Panc1 (cell line): ENCODE measurements around the gene LPIN1. TPM values are rescaled to one million over a fixed set of nuclear protein-coding genes. Genes with fewer than 3 reads are reported as not detected.

Source experiments
- ATAC-seq: fragments of 200-7000 bp; cut with Tn5 transposase; 2 replicates; pipeline ENCODE4 v1.9.1; 2020; ENCODE audit warnings: mild to moderate bottlenecking, moderate library complexity
- BruUV-seq: library from RNA; stranded (reverse); fragments of 400-500 nt; replicated peaks from 2 replicates; lab custom pipeline; 2021; lab: Mats Ljungman, UMichigan
- CTCF ChIA-PET: fragments of 300-600 bp; sonication (Branson Sonifier 250); formaldehyde crosslinking; loops from one replicate; lab custom pipeline; 2022; ENCODE audit warnings: antibody characterized with exemption; lab: Charles Lee
- POLR2A ChIA-PET: fragments of 300-600 bp; sonication (Branson Sonifier 250); formaldehyde crosslinking; loops from one replicate; lab custom pipeline; 2022; ENCODE audit warnings: antibody characterized with exemption; lab: Charles Lee
- DNase-seq: peaks from one replicate; pipeline ENCODE4 v3.0.0-alpha.2; 2010; ENCODE audit warnings: low read depth, low spot score
- H3K27ac ChIP-seq: 2 replicates; pipeline ENCODE4 v1.5.1; 2011; ENCODE audit warnings: mild to moderate bottlenecking, low read length, inconsistent platforms
- H3K27me3 ChIP-seq: fragments of 200-500 bp; sonication (Bioruptor generic); 2 replicates; pipeline ENCODE4 v1.6.0; 2014; ENCODE audit warnings: low read length, inconsistent platforms; ENCODE audit not compliant: control insufficient read depth, insufficient read depth
- H3K36me3 ChIP-seq: fragments of 200-500 bp; sonication (Bioruptor generic); 2 replicates; pipeline ENCODE4 v1.5.1; 2014; ENCODE audit warnings: inconsistent platforms, mild to moderate bottlenecking, low read length, moderate library complexity; ENCODE audit not compliant: control insufficient read depth, insufficient read depth
- H3K4me1 ChIP-seq: 2 replicates; pipeline ENCODE4 v1.5.1; 2011; ENCODE audit warnings: inconsistent platforms, mild to moderate bottlenecking, low read length, moderate library complexity; ENCODE audit not compliant: control insufficient read depth, insufficient read depth
- H3K4me3 ChIP-seq, 2 experiments: 2 replicates each; pipeline ENCODE4 v1.5.1; 2011 to 2012; ENCODE audit warnings: low read depth in 2 of 2, low read length in 2 of 2, mild to moderate bottlenecking in 2 of 2, inconsistent platforms in 1 of 2, moderate library complexity in 1 of 2
- H3K9me3 ChIP-seq: fragments of 200-500 bp; sonication (Bioruptor generic); 2 replicates; pipeline ENCODE4 v1.5.1; 2014; ENCODE audit warnings: low read depth, mild to moderate bottlenecking, inconsistent platforms, low read length, moderate library complexity; ENCODE audit not compliant: control insufficient read depth, insufficient read depth
- POLR2AphosphoS5 ChIP-seq: IDR thresholded peaks from 2 replicates; pipeline ENCODE4 v1.6.1; 2012; ENCODE audit warnings: mild to moderate bottlenecking, low read depth, low read length, moderate library complexity
- SIN3A ChIP-seq: IDR thresholded peaks from 2 replicates; pipeline ENCODE4 v1.6.1; 2012; ENCODE audit warnings: low read depth, mild to moderate bottlenecking, low read length, moderate library complexity, borderline replicate concordance; ENCODE audit not compliant: insufficient read depth
- TCF7L2 ChIP-seq: IDR thresholded peaks from 2 replicates; pipeline ENCODE4 v1.6.1; 2011; ENCODE audit warnings: mild to moderate bottlenecking, low read depth, low read length, inconsistent platforms
- in situ Hi-C: cut with HindIII; loops from 2 replicates; pipeline ENCODE4 v1.10.0; 2016; ENCODE audit warnings: low sequenced_read_pairs, low pct_unique_long_range_greater_than_20kb
- intact Hi-C: fragments of 100-400 bp; cut with micrococcal nuclease; formaldehyde crosslinking; loops from one replicate; pipeline ENCODE4 v1.10.0; 2022; ENCODE audit not compliant: unreplicated experiment
- total RNA-seq: library from RNA; stranded (reverse); gene quantifications from one replicate; pipeline ENCODE4 v1.2.1, GENCODE V29; 2021; ENCODE audit not compliant: unreplicated experiment
- TF ChIP-seq, protein P1 (sequence below): fragments of 450-650 bp; IDR thresholded peaks from 2 replicates; pipeline ENCODE4 v1.5.1; 2017; ENCODE audit warnings: mild to moderate bottlenecking
- TF ChIP-seq, protein P2 (sequence below), 2 experiments: IDR thresholded peaks; 2 replicates each; pipeline ENCODE4 v1.6.1; 2011 to 2012; ENCODE audit warnings: low read depth in 2 of 2, control low read depth in 1 of 2, low read length in 1 of 2, mild to moderate bottlenecking in 1 of 2, moderate library complexity in 1 of 2; ENCODE audit not compliant: insufficient read depth in 1 of 2

The LPIN1 gene
- total RNA-seq, 1 experiment from 2014 or later: 51.8 TPM

DNA sequence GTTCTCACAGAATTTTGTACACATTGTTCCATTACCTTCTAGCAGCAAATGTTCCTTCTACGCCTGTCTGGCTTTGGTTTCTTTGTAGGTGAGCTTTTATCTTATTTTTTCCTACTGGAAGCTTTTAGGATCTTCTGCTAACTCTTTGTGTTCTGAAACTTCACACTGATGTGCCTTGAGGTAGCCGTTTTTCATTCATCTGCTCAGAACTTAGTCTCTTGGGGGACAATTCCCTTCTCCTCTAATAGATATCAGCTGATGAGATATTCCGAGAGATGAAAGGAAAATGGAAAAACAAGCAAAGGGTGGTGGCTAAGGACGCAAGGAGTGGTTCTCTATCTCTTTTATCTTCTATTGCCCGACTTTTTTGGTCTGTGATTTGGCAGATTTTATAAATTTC is 27.8 kb upstream of the LPIN1 start:
- Histone ChIP-seq H3K9me3 (no peaks in the 10 kb centered on the region), H3K4me1 (no peaks in the 10 kb centered on the region), H3K36me3 (no peaks in the 10 kb centered on the region), H3K27me3 (no peaks in the 10 kb centered on the region), H3K27ac (no peak overlapping the region), H3K4me3 (no peak overlapping the region)
- intact Hi-C loops (no loop called here), in situ Hi-C loops (no loop called here)
- no TSS peak for BruUV-seq
- CTCF ChIA-PET: interaction anchor here (0.5 to 0.9 kb wide), 4 partner anchors 17 to 999 kb away, joined by 3 to 6 read pairs (median 6); no protein-coding TSS in a partner anchor
- no peak for DNase-seq
- TF ChIP-seq SIN3A (no peak), TCF7L2 (no peak), POLR2AphosphoS5 (no peak)
- TF ChIP-seq, protein P1, sequence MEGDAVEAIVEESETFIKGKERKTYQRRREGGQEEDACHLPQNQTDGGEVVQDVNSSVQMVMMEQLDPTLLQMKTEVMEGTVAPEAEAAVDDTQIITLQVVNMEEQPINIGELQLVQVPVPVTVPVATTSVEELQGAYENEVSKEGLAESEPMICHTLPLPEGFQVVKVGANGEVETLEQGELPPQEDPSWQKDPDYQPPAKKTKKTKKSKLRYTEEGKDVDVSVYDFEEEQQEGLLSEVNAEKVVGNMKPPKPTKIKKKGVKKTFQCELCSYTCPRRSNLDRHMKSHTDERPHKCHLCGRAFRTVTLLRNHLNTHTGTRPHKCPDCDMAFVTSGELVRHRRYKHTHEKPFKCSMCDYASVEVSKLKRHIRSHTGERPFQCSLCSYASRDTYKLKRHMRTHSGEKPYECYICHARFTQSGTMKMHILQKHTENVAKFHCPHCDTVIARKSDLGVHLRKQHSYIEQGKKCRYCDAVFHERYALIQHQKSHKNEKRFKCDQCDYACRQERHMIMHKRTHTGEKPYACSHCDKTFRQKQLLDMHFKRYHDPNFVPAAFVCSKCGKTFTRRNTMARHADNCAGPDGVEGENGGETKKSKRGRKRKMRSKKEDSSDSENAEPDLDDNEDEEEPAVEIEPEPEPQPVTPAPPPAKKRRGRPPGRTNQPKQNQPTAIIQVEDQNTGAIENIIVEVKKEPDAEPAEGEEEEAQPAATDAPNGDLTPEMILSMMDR: no peak
- TF ChIP-seq, protein P2, sequence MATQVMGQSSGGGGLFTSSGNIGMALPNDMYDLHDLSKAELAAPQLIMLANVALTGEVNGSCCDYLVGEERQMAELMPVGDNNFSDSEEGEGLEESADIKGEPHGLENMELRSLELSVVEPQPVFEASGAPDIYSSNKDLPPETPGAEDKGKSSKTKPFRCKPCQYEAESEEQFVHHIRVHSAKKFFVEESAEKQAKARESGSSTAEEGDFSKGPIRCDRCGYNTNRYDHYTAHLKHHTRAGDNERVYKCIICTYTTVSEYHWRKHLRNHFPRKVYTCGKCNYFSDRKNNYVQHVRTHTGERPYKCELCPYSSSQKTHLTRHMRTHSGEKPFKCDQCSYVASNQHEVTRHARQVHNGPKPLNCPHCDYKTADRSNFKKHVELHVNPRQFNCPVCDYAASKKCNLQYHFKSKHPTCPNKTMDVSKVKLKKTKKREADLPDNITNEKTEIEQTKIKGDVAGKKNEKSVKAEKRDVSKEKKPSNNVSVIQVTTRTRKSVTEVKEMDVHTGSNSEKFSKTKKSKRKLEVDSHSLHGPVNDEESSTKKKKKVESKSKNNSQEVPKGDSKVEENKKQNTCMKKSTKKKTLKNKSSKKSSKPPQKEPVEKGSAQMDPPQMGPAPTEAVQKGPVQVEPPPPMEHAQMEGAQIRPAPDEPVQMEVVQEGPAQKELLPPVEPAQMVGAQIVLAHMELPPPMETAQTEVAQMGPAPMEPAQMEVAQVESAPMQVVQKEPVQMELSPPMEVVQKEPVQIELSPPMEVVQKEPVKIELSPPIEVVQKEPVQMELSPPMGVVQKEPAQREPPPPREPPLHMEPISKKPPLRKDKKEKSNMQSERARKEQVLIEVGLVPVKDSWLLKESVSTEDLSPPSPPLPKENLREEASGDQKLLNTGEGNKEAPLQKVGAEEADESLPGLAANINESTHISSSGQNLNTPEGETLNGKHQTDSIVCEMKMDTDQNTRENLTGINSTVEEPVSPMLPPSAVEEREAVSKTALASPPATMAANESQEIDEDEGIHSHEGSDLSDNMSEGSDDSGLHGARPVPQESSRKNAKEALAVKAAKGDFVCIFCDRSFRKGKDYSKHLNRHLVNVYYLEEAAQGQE (IDR thresholded peaks at IDR 0.05; ENCODE audit: insufficient read depth in 1 of 2, low read depth in 2 of 2, low read length in 1 of 2): no peak
- POLR2A ChIA-PET: no interaction called here
- no peak for ATAC-seq

DNA sequence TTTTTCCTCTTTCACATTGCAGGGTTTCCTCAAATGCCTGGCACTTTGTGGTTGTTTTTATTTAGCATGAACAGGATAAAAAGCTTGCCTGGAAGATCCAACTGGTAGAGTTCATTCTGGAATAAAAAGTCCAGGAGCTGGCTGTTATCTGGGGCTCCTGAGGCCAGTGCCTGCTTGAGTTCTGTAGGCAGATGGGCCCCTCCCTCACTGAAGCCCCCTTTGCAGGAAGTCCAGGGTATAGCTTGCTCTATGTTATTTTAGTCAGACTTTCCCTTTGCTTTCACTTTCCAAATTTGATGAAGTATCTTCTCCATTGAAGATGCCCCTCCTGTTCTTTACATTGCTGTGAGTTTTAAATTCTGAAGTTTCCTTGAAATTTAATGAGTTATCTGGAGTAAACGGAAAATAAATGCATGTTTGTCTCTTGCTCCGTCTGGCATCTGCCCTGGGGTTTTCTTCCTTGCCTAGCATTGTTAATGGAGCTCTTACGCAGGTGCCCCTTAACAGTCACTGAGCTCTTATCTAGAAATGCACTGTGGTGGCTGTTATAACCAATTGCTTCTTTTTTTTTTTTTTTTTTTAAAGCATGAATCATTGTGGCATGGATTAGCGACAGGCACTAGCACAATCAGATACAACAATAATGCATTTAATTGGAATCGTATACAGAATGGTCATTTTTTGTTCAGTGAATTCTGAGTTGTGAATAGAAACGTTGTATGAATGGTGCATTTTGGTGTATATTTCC is 27.0 kb upstream of the LPIN1 start:
- POLR2A ChIA-PET: no interaction called here
- ATAC-seq: no peak
- Histone ChIP-seq H3K4me1 (no peaks in the 10 kb centered on the region), H3K27ac (no peak overlapping the region), H3K9me3 (no peaks in the 10 kb centered on the region), H3K36me3 (no peaks in the 10 kb centered on the region), H3K4me3 (no peak overlapping the region), H3K27me3 (no peaks in the 10 kb centered on the region)
- DNase-seq: no peak
- intact Hi-C loops: no loop called here
- in situ Hi-C loops: no loop called here
- no peak for TF ChIP-seq SIN3A
- TF ChIP-seq POLR2AphosphoS5: no peak
- TF ChIP-seq, protein P2 (IDR thresholded peaks at IDR 0.05; ENCODE audit: insufficient read depth in 1 of 2, low read depth in 2 of 2, low read length in 1 of 2): no peak
- CTCF ChIA-PET: interaction anchor here (0.5 to 0.9 kb wide), 3 partner anchors 16 to 306 kb away, joined by 3 to 6 read pairs (median 5); no protein-coding TSS in a partner anchor
- BruUV-seq: no TSS peak
